IPS-18a (cell line): Measurements from ENCODE around the gene MTRF1L.
A peak's percentile ranks its signal among the peaks of the same experiment; 100 is the strongest.
"Not testable (repeated sequence)": the region's sequence is repeated elsewhere in the genome, so short reads cannot be mapped to it uniquely, and the experiment has no call there.

Experiments
- H3K27ac ChIP-seq: one replicate; pipeline ENCODE4 v1.5.1; 2013; ENCODE audit warnings: low read length
- H3K27me3 ChIP-seq: one replicate; pipeline ENCODE4 v1.6.1; 2013; ENCODE audit warnings: mild to moderate bottlenecking, low read length; ENCODE audit not compliant: control insufficient read depth, insufficient read depth
- H3K36me3 ChIP-seq: one replicate; pipeline ENCODE4 v1.6.1; 2013; ENCODE audit warnings: low read depth, low read length; ENCODE audit not compliant: control insufficient read depth
- H3K4me1 ChIP-seq: one replicate; pipeline ENCODE4 v1.6.1; 2013; ENCODE audit warnings: low read depth, low read length; ENCODE audit not compliant: control insufficient read depth
- H3K4me3 ChIP-seq: one replicate; pipeline ENCODE4 v1.5.1; 2013; ENCODE audit warnings: low read length
- H3K9ac ChIP-seq: one replicate; pipeline ENCODE4 v1.6.1; 2013; ENCODE audit warnings: mild to moderate bottlenecking, low read length, moderate library complexity
- H3K9me3 ChIP-seq: one replicate; pipeline ENCODE4 v1.6.1; 2013; ENCODE audit warnings: low read depth, low read length; ENCODE audit not compliant: control insufficient read depth

The MTRF1L gene

DNA sequence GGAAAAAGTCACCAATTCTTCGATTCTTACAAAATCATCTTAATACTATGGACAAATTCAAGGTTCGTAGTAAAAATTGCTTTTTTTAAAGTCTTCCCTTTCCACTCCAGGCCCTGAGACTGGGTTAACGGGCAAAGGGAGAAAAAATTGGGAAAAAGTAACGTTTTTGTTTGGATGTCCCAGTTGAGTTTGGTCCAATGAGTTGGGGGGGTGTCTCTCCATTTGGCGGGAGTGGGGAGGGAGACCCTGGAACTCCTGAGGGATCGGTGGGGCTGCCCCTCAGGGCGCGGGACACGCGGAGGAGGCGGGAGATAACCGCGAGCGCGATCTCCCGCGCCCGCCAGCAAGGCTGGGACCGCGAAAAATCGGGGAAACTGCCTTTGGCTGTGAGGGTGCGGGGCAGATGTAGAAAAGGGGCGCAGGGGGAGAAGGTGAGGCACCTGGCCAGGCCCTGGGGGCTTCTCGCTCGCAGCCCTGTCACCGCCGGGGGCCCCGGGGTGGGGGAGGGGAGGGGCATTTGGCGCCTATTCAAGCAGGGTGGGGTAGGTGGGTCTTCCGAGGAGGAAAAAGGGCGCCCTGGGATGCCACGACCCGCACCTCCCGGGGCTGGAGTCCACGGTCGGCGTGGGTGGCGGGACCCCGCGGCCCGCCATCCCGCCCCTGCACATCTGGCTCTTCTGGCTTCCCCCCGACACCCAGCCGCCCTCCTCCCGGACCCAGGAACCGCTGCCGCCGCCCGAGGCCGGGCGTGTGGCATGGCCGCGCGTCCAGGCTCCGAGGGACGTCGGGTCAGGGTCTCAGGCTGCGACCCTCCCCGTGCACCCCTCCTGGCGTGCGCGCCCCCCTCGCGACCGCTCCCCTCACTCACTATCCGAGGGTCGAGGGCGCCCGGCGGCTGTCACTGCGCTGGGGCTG is 20.3 kb downstream of the MTRF1L start:
- H3K4me1 ChIP-seq = peaks cover 19% of the 10 kb centered on the region
- no peaks in the 10 kb centered on the region for H3K9me3 ChIP-seq
- H3K36me3 ChIP-seq = peaks cover 10% of the 10 kb centered on the region
- peak overlapping the region; percentile 67 for H3K27ac ChIP-seq
- peak overlapping the region; percentile 91 for H3K9ac ChIP-seq
- H3K4me3 ChIP-seq = peak overlapping the region; percentile 89
- H3K27me3 ChIP-seq = no peaks in the 10 kb centered on the region

GRCh38 chr6:152981219-152981618 is 21.3 kb downstream of the MTRF1L start:
- H3K36me3 ChIP-seq = peaks cover 20% of the 10 kb centered on the region
- no peaks in the 10 kb centered on the region for H3K9me3 ChIP-seq
- peak overlapping the region; percentile 91 for H3K9ac ChIP-seq
- H3K4me1 ChIP-seq = peaks cover 23% of the 10 kb centered on the region
- H3K27me3 ChIP-seq = no peaks in the 10 kb centered on the region
- H3K27ac ChIP-seq = peak overlapping the region; percentile 57
- peak overlapping the region; percentile 89 for H3K4me3 ChIP-seq

GRCh38 chr6:152980656-152981055 is 21.9 kb downstream of the MTRF1L start:
- Histone ChIP-seq H3K4me3 (peak overlapping the region; percentile 89), H3K27me3 (no peaks in the 10 kb centered on the region), H3K9ac (peak overlapping the region; percentile 91), H3K27ac (peak overlapping the region; percentile 57), H3K4me1 (peaks cover 23% of the 10 kb centered on the region), H3K9me3 (no peaks in the 10 kb centered on the region), H3K36me3 (peaks cover 25% of the 10 kb centered on the region)

- peak overlapping the region; percentile 1 for H3K4me3 ChIP-seq
Observed at GRCh38 chr6:152979116-152979515, 23.4 kb downstream of the MTRF1L start.

GRCh38 chr6:152978058-152978457 is 24.5 kb downstream of the MTRF1L start:
- Histone ChIP-seq H3K9me3 (no peaks in the 10 kb centered on the region), H3K36me3 (peaks cover 51% of the 10 kb centered on the region), H3K9ac (no peak overlapping the region), H3K4me1 (peaks cover 23% of the 10 kb centered on the region), H3K27ac (no peak overlapping the region), H3K27me3 (no peaks in the 10 kb centered on the region), H3K4me3 (no peak overlapping the region)

More at GRCh38 chr6:152979116-152979515, 23.4 kb downstream of the MTRF1L start:
- peaks cover 23% of the 10 kb centered on the region for H3K4me1 ChIP-seq
- peaks cover 40% of the 10 kb centered on the region for H3K36me3 ChIP-seq
- no peaks in the 10 kb centered on the region for H3K27me3 ChIP-seq
- H3K9ac ChIP-seq = no peak overlapping the region
- no peak overlapping the region for H3K27ac ChIP-seq
- H3K9me3 ChIP-seq = no peaks in the 10 kb centered on the region

DNA sequence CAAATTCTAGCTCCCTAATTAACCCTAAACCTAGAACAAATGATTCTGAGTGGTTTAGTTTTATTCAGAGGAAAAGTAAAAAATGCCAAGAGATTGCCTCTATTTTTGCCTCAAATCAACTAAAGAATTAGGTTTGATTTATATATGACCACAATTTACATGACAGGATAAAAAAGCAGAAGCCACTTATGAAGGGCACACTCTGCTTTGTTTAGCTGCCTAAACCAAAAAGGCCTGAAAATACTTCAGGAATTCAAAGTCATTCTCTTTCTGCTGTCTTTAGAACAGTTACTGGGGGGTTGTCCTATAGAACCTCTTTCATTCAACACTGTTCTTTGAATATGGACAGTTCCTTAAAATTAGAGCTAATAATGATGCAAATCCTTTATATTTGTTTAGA is 25.0 kb downstream of the MTRF1L start:
- H3K27me3 ChIP-seq = no peaks in the 10 kb centered on the region
- peaks cover 56% of the 10 kb centered on the region for H3K36me3 ChIP-seq
- no peak overlapping the region for H3K9ac ChIP-seq
- H3K9me3 ChIP-seq = no peaks in the 10 kb centered on the region
- peaks cover 23% of the 10 kb centered on the region for H3K4me1 ChIP-seq
- no peak overlapping the region for H3K4me3 ChIP-seq
- H3K27ac ChIP-seq = no peak overlapping the region

DNA sequence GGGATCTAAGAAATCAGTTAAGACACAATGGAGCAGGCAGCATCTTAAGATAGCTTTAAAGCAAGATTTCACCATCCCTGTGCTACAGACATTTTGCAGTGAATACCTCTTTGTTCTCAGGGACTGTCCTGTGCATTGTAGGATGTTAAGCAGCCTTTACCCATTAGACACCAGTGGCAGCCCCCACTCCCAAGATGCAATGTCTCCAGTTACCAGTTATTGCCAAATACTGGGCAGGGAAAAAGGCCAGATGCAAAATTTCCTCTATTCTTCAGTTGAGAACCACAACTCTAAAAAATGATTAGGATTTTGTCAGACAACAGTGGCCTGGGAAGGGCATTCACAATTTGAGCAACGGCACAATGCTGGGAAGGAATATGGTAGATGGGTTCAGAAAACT is 25.8 kb downstream of the MTRF1L start:
- H3K27ac ChIP-seq = no peak overlapping the region

GRCh38 chr6:152975204-152975915 is 27.1 kb downstream of the MTRF1L start:
- no peaks in the 10 kb centered on the region for H3K27me3 ChIP-seq
- H3K4me1 ChIP-seq = peaks cover 17% of the 10 kb centered on the region
- H3K9me3 ChIP-seq = no peaks in the 10 kb centered on the region
- H3K27ac ChIP-seq = no peak overlapping the region
- peak overlapping the region; percentile 6 for H3K4me3 ChIP-seq
- peaks cover 78% of the 10 kb centered on the region for H3K36me3 ChIP-seq
- H3K9ac ChIP-seq = no peak overlapping the region

More for the DNA sequence above, 25.8 kb downstream of the MTRF1L start:
- no peaks in the 10 kb centered on the region for H3K27me3 ChIP-seq
- peaks cover 23% of the 10 kb centered on the region for H3K4me1 ChIP-seq
- no peak overlapping the region for H3K9ac ChIP-seq
- no peak overlapping the region for H3K4me3 ChIP-seq
- peaks cover 64% of the 10 kb centered on the region for H3K36me3 ChIP-seq
- H3K9me3 ChIP-seq = no peaks in the 10 kb centered on the region

- Histone ChIP-seq H3K36me3 (peaks cover 85% of the 10 kb centered on the region), H3K27ac (no peak overlapping the region), H3K4me1 (peaks cover 9% of the 10 kb centered on the region), H3K9me3 (no peaks in the 10 kb centered on the region), H3K9ac (no peak overlapping the region), H3K4me3 (no peak overlapping the region), H3K27me3 (no peaks in the 10 kb centered on the region)
Observed at GRCh38 chr6:152973916-152974315, 28.6 kb downstream of the MTRF1L start.

- Histone ChIP-seq H3K9ac (no peak overlapping the region), H3K27me3 (no peaks in the 10 kb centered on the region), H3K4me1 (no peaks in the 10 kb centered on the region), H3K9me3 (no peaks in the 10 kb centered on the region), H3K27ac (no peak overlapping the region), H3K36me3 (peaks cover 52% of the 10 kb centered on the region), H3K4me3 (no peak overlapping the region)
Observed at GRCh38 chr6:152969688-152970418, 32.7 kb downstream of the MTRF1L start.

GRCh38 chr6:152966168-152966894 is 36.2 kb downstream of the MTRF1L start:
- H3K4me3 ChIP-seq, H3K27ac ChIP-seq, H3K27me3 ChIP-seq, H3K9ac ChIP-seq, H3K4me1 ChIP-seq, H3K9me3 ChIP-seq: not testable (repeated sequence)
- H3K36me3 ChIP-seq = peaks cover 17% of the 10 kb centered on the region
